GM03348 (cell line): ENCODE measurements around the gene CCSER1.

Source experiments
- DNase-seq: peaks from one replicate; pipeline ENCODE4 v3.0.0; 2012; ENCODE audit warnings: low spot score

Gene CCSER1

DNA sequence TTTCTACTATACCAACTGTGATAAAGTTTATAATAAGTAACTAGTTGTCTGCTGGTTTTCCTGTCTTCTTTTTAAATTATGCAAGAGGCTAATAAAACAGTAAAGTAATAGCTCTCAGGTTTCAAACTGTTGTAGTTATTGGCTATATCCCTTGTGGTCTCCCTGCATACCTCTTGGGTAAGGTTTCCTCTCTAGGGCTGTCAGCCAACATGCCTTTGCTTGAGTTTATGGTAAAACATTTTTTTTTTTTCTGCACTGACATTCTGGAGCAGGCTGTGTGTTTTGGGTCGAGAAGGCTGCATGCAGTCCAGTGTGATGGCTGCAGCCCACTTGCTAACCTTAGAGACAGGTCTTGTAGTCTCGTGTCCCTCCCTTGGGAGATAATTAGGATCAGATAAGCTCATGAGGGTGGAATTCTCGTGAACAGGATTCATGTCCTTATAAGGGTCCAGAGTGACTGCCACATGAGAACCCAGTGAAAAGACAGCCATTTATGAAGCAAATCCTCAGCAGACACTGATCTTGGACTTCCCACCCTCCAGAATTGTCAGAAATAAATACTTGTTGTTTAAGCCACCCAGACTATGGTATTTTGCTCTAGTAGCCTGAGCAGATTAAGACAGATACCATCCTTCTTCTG, 831.2 kb downstream of the CCSER1 start:
- no peak for DNase-seq

DNA sequence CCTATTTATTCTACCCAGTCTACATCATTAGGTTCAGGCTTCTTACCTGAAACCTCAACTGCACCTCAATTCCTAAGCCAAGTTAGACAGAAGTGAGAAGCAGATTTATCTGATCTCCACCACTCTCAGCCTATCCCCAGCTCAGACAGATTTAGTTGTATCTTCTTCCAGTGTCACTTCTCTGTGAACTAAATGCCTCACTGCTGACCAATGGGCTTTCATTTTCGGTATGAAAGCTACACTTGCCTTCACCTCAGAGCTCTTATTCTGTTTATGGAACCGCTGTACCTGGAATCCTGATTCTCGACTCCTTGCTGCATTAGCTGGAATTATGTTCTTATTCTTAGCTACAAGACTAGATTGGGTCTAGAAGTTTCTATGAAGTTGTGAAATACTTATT, 833.2 kb downstream of the CCSER1 start:
- no peak for DNase-seq

DNA sequence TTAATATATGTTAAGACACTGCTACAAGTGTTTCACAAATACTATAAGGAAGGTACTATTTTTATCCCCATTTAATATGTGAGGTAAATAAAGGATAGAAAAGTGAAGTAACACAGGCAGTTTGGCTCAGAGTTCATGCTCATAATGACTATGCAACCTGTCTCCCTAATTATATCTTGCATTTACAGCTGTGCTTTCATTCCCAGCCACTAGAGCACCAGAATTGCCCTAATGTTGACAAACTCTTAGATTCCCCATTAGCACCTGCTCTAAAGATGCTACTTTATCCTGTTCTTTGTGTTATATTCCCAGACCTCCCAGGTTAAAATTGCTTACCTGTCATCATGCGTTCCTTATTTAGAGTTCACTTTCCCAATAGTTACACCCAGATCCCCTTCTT, 833.6 kb downstream of the CCSER1 start:
- no peak for DNase-seq

DNA sequence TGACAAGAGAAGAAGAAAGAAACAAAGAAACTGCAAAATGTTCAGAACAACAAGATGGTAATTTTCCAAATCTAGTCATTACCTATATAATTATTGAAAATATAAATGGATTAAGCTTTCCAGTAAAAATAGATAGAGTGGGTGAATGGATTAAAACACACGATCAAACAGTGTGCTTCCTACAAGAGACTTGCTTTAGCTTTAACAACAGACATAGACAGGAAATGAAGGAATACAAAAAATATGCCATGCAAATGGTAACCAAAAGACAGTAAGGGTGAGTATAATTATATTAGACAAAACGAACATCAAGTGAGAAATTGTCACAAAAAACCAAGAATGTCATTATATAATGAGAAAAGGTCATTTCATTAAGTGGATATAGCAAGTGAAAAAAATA, 842.8 kb downstream of the CCSER1 start:
- no peak for DNase-seq

DNA sequence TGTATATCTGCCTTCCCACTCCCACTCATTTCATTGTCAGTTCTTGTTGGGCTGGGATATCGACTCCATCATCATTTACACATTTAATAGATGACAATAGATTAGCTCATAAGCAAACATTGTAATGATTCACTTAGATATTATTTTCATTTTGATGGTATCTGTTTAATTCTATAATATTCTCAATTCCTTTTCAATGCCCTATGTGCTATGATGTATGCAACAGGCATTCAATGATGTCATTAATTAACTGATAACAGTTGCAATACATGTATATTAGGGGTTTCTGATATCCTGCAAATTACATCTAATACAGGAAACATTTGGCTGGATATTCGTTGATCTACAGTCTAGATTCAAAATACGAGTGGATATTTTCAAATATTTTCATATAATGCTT, 850.5 kb downstream of the CCSER1 start:
- no peak for DNase-seq

DNA sequence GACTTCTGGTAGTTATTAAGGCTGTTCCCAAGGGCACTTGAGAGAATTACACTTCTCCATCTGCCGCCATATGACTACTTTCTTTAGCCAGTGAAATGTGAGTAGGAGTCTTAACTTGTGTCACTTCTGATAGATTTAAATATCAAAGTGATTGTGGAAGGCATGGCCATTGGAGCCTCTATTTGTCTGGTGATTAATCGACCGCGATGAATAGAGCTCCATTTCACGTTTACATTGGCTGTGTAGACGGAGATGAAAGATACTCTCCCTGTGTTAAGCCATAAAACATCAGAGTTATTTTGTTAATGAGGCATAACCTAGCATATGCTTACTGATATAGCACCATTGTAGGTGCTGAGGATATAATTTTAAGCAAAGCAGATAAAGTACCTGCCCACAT, 852.4 kb downstream of the CCSER1 start:
- no peak for DNase-seq

DNA sequence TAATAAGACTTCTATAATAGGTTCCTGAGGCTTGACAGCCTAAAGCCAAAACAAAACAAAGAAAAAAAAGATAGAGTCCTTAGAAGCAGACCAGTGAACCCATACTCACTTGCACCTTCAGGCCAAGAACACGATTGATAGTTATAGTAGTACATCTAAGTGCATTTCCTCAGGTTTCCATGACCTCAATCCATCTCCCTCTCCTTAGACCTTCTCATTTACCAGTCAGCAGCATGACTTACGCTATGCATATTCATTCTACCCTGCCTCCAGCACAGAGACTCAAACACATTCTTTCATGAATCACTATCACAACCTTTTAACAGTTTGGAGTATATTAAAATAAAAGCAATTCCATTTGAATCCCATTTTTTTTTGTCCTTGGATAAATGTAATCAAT, 855.6 kb downstream of the CCSER1 start:
- DNase-seq = no peak

DNA sequence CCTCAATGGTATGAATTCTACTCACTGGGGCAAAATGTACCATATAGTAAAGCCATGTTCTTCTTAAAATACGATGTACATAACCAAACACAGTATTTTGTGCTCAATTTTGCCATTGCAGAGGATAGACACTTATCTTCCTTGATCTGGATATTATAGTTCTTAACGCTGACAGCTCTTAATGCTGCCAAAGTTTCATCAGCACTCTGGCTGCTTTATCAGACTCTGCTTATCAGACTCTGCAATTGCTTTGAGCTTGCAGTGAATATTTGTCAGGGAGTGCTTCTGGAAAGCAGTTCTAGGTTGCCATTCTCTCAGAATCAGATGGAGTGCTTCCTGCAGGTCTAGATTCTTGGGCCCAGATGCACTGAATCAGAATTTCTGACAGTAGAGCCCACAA, 863.1 kb downstream of the CCSER1 start:
- no peak for DNase-seq

DNA sequence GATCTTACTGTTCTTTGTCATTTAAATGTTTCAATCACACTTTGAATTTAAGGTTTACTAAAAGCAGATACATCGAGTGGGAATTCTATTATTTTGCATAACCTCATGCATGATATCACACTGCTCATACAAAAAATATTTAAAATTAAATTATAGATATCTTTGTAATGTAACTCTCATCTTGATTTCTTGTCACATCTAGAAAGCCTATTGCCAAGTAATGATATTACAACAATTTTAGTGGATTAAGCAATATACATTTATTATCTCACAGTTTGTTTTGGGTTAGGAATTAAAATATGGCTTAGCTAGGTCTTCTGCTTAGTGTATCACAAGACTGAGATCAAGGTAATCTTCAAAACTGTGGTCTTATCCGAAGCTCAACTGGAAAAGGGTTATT, 865.0 kb downstream of the CCSER1 start:
- DNase-seq = no peak

DNA sequence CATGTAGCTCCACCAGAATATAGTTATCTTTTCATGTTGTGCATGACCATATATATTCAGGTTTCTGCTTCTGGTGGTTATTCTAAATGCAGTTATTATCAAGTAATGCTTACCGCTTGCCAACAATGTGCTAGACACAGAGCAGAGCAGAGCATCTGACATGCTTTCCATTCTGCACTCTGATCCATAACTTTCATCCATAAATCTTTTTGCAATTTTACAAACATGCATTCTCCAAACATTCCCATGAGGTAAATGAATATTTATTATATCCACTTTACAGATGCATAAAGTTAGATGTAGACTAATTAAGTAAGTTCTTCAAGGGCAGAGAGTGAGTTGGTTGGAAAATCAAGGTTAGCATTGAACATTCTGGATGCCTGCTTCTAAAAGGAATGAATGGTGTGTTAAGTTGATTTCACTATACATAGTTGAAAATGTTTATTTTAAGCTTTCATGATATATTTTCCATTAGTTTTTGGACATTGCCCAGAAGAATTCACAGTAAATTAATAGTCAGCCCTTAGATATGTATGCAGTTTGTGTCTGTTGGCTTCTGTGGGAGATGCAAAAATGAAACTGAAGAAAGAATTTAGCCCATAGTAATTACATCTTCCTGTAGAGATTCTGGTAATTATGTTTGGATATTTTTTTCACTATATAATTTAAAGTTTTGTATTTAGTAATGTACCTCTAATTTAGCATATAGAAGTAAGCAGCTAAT, 867.8 kb downstream of the CCSER1 start:
- DNase-seq = no peak

DNA sequence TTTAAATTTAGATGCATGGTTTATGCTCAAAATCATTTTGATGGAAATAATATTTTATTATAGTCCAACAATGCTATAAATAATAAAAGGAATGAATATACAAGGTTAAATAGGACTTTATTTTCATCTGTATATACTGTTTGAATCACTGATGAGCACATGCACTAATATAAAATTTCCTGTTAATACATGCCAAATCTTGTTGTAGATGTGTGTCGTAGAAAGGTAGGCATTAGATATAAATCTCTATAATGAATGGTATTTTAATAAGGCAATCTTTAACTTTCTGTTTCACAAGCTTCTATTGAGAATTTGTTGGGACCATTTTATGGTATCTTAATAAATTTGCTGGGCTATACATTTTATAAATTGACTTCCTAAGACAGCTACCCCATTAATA, 868.8 kb downstream of the CCSER1 start:
- no peak for DNase-seq

DNA sequence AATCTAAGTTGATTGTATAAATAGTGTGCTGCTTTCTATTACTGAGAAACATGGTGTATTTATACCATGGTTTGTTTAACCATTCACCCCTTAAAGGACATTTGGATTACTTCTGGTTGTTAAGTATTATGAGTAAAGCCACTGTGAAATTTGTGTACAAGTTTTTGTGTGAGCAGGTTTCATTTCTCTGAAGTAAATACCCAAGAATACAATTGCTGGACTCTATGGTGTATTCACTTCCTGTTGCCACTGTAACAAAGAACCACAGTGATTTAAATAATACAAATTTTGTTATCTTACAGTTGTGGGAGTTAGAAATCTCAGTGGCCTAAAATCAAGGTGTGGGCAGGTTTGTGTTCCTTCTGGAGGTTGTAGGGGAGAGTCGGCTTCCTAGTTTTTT, 869.6 kb downstream of the CCSER1 start:
- no peak for DNase-seq

DNA sequence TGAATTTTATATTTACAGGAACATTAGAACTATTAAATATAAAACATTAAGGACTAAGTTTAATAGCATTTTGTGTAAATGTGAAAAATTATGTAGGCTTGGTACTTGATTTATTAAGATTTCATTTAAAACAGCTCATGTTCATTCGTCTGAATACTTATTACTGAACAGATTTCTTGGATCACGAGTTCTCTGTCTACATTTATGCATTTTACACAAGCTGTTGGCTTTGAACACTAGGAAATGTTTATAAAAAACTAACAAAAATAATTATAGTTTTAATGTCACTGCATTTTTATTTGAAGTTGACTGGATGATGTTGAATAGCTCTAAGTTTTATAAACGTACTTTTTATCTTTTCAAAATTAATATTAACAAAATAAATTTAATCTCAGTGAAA, 888.7 kb downstream of the CCSER1 start:
- DNase-seq = no peak

DNA sequence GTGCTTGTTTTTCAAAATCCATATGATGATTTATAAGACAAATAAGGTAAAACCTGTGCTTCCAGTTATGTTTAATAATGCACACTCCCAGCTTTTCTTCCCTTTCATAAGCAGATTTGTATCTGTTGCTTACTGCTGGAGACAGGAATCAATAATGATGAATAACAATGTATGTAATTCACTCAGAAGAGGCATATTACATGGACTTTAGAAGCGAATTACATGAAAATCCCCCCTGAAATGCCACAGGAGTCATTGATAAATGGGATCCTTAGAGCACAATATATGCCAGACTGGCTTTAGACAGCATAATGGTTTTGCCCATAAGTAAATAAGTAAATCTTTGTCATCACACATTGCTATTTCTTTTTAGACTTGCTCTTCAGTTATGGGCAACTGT, 892.3 kb downstream of the CCSER1 start:
- DNase-seq = no peak

DNA sequence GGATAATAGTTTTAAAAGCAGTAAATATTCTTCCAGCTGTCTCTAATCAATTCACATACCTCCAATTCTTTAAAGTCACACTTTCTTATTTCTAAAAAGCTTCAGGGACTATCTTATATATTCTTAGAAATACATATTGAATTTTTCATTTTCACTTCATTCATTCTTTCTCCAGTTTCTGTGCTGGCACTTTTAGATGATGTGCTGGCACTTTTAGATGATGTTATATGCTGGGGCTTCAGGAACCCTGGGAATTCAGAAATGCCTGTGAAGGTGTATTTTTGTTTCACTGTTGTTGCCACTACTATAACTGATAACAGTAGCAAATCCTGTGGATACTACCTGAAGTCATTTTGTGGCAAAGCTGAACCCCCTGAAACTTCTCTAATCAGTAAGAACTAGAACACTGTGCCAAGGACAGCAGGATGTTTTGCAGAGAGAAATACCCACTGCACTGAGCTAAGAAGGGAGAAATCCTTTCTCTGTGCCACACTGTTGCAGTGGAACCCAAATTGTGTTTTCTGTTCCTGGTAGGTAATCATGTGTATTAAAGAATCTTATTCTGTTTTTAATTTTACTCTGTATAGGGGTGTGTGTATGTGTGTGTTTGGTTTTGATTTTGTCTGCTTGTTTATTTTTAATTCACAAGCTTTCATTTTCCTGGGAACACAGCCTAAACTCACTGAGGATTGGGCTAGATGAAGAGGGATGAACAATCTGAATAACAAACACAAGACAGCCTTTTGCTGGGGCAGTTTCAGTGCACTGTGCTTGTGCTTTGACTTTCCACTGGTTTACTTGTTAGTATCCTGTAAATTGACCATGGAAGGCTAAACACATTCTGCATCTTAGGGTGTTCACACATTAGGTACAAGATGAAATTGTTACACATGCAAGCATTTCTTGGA, 898.3 kb downstream of the CCSER1 start:
- DNase-seq = no peak

DNA sequence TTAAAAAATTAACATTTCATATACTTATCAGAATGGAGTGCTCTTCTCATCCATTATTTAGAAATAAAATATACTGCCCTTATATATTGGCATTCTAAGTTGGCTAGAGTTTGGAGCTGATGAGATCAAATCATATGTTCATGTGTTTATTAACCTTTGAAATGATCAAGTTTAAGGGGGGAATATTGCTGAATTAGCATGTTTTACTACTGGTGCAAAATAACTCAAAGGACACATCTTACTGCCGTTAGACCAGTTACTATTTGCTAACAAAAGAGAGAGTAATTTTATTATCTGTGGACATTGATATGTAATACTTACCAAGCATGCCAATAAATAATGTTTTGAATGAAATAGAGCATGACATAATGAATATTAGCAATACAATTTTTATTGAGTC, 901.0 kb downstream of the CCSER1 start:
- DNase-seq = no peak

DNA sequence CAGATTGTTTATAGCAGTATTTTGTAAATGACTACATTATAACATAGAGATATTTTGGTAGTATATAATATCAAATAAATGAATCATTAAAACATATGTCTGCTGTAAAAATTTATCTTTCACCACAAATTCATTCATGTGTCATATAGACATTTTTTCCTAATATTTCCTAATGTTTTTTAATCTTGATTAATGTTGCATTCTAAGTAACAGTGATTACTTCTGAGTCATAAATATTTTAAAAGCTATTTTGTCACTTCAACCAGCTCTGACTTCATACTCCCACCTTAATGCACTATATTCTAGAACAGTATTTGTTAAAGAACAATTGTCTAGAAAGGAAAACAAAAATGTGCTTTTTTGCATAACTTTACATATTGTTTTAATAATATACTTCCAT, 904.6 kb downstream of the CCSER1 start:
- DNase-seq = no peak

DNA sequence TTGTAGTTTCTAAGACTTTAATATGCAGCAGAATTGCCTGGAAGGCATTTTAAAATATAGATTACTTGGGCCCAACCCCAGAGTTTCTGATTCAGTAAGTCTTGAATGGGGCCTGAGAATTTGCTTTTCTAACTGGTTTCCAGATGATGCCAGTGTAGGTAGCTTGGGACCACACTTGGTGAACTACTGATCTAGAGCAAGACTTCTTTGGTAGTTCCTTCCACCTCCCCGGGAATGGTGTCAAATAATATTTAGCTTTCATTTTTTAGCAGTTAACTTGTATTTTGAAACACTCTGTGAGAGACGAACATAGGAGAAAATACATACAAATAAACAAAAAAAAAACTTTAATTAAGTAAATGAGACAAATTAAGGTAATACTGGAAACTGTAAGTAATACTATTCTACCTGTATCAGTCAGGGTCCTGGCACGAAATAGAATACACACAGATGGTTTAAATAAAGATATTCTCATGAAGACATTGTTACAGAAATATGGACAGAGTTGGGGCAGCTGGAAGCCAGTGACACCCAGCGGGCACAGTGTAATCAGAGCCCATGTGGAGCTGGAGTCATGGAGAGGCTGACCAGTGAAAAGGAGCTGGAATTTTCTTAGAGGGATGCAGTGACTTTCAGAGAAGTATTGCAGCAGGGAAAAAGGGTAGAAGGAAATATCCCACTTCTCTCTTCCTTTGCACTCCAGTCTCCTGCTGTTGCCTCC, 905.7 kb downstream of the CCSER1 start:
- DNase-seq = no peak

DNA sequence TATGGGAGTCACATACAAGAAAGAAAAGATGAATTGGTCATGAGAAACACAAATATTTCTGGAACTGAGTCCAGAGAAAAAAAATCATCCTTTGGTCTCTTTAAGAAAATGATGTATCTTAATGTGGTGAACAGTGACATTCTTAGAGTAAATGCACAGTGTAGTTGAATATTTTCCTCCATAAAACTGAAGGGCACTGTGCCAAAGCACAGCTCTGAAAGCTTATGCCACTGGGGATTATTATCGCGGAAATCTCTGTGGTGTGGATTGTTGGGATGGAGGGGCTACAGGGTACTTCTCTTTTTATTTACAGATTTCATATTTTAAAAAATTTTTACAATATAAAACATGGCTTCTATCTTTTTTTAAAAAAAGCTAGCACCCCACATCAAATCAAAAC, 908.1 kb downstream of the CCSER1 start:
- no peak for DNase-seq

DNA sequence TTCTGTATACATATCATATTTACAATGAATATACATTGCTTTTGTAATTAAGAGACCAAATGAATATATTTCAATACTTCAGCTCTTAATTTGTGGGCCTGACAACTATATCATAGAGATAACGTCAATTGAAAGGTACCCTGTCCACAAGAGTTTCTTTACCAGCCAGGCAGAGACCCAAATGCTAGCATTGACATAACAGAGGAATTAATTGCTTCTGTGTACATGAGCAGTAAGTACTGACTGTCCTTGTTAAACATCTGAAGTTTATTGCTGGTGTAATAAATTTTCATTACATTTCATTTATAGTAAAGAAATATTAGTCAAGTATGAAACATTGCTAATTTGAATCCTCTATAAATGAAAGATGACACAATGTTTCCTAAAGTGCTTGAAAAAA, 910.8 kb downstream of the CCSER1 start:
- DNase-seq = no peak

DNA sequence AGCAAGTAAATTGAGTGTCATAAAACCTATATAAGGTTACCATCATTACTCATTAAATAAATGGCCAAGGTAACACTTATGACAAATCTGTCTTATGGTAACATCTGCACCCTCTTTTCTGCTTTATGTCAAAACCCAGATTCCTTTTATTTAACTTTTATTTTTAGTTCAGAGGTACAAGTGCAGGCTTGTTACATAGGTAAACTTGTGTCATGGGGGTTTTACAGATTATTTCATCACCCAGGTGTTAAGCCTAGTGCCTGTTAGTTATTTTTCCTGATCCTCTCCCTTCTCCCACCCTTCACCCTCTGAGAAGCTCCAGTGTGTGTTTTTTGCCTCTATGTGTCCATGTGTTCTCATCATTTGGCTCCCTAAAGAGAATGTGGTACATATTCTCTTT, 930.7 kb downstream of the CCSER1 start:
- no peak for DNase-seq

DNA sequence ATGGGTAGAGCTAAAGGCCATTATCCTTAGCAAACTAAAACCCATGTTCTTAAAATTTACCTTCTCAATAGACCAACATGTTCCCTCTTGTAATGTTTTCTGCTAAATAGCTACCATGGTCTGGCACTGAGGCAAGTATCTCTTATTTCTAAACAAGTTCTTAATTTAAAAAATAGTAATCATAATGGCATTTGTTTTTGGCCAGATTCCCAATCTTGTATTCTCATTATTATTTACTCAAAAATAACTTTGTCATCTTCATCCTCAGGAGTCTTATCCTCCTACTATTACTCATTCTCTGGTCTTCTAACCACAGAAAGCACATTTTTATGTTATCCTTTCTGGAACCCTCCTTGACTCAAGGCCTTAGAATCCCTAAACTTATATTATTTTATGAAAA, 931.2 kb downstream of the CCSER1 start:
- no peak for DNase-seq
